HuH-7 (cell line): Measurements from ENCODE around the gene ITPR3.

Source experiments
- DNase-seq: peaks from one replicate; pipeline ENCODE4 v3.0.0; 2011; ENCODE audit warnings: low spot score

The ITPR3 gene

DNA sequence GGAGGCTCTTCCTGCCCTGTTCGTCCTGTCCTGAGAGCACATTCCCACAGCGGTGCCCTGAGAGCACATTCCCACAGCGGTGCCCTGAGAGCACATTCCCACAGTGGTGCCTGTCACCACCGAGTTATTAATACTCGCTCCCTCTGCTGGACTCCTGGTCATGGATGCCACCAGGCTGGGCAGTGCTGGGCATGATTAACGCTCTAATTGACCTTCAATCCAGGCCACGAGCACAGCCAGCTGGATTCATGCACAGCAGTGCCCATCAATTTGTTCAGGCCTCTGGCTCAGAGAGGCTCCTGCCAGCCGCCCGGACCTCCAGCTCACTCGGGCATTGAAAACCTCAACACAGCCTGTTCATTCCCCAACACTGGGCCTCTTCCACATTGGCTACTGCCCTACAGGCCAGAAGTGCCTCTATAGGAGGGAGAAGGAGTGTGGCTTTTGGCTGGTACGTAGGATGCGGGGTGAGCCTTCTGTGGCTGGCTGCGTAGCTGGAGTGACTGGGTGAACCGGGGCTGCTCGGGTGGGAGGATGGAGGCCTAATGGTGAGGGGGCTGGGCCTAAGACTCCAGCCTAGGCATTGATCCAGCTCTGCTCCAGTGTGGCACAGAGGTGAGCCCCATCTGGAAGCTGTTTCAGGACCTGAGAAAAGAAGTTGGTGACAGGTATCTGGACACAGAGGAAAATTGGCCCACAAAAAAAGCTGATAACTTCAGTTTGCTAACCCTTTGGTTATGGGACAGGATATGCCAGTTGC, 116.3 kb downstream of the ITPR3 start:
- DNase-seq: no peak

DNA sequence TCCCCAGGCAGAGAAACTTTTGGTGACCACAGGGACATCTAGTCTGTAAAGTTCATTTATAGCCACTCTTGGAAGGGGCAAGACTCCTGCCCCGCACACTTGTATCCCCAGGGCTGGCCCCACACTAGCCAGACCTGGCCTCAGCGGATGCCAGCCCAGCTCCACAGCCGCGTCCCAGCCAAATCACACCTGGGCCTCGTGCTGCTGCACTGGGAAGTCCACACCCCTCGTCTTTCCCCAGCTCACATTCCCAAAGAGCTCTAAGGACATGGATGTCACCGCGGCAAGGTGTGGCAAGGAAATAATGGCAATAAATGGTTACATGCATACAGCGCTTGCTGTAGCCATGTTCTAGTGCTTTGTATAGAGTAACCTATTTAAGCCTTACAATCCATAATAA, 117.0 kb downstream of the ITPR3 start:
- no peak for DNase-seq

DNA sequence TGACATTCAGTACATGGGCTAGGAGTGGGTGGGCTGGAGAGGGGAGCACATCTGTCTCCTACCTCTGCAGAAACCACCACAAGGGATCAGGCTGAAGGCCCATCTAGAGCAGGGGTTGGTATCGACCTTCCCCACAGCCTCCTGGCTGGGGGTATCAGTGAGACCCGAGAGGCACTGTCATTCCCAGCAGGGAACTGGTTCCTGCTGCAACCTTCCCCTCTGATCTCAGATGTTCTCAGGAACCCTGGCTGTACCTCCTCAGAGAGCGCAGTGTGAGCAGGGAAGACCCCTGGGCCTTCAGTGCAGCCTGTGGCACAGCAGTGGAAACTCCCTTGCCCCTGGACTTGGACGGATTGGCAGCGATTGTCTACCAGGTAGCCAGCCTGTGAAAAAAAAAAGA, 117.8 kb downstream of the ITPR3 start:
- no peak for DNase-seq

DNA sequence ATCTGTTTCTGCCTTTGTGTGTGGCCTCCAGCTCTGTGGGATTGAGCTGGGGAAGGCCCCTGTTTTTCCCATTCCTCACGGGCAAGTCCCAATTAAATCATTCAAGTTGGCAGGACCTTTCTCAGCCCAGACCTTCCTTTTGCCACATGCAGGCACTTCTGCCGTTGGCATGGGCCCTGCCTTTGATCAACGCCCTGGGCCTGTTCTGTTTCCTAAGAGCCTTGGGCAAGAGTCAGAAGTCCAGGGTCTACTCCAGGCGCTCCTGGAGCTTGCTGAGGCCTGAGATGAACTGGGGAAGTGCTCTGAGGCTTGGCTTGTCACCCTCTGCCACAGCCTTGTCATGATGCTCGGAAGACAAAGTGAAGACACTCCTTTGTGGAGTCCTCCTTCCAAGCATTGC, 118.4 kb downstream of the ITPR3 start:
- DNase-seq: no peak

DNA sequence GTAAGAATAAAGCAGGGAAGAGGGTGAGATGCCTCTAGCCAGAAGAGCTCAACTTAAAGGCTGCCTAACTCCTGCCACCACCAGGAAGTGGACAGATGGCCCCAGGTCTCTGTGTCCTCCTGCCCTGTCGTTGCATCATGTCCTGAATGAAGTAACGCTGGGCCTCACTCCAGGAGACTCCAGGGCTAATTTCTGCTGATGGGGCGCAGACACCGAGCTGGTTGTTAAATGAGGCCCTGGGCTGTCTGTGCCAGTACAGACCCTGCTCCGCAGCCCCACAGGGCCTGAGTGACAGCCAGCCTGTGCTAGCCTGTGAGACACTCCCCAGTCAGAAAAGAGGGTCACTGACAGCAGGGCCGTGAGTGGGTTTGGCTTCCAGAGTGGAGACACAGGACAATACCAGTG, 119.1 kb downstream of the ITPR3 start:
- peak; percentile 46 for DNase-seq

DNA sequence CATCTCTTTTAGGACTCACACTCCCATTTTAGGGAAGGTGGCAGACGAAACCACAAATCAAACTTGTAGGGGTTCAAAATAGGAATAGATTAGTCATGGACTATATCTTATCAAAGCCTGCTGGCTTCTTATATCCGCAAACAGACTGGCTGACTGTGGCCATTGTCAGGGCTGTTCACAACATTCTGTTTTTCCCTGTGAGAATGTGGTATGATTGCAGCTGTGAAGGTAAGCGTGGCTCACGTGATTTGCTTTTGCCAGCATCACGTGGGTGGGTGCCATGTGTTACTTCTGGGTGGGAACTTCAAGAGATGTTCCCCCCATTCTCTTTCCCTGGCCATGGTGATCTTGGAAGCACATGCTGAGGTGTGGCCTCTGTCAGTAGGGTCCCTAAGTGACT, 119.7 kb downstream of the ITPR3 start:
- no peak for DNase-seq

DNA sequence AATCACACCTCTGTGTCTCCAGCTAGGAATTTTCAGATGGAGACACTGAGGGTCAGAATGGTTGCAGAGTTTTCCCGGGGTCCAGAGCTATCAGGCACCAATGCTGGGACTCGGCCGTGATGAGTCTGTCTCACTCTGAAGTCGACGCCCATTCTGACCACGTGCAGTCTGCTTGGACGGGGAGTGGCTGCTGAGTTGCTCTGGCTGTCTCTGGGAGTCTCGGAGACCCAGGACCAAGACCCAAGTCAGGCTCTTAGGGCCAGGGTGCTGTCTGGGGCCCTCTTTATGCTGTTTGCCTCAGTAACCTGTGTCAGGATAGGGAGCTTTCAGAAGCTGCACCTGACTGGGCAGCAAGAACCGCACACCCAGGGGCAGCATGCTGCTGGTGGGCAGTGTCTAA, 121.0 kb downstream of the ITPR3 start:
- no peak for DNase-seq

DNA sequence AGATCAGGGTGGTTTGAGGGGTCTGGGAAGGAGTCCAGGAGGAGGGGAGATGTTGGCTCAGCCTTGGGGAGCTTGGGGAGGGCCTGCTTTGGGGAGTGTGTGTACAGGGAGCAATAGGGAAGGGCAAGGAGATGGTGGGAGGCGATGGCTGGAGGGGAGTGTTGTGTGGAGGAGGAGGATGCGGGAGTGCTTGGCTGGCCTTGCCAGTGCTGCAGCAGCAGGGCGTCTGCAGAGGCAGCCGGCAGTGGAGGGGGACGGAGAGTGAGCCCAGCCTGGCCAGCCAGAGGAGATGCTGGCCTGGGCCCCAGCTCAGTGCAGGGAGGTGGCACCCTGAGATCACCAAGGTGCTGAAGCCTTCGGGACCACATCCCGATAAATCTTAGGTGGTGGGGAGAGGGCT, 121.7 kb downstream of the ITPR3 start:
- DNase-seq: no peak

DNA sequence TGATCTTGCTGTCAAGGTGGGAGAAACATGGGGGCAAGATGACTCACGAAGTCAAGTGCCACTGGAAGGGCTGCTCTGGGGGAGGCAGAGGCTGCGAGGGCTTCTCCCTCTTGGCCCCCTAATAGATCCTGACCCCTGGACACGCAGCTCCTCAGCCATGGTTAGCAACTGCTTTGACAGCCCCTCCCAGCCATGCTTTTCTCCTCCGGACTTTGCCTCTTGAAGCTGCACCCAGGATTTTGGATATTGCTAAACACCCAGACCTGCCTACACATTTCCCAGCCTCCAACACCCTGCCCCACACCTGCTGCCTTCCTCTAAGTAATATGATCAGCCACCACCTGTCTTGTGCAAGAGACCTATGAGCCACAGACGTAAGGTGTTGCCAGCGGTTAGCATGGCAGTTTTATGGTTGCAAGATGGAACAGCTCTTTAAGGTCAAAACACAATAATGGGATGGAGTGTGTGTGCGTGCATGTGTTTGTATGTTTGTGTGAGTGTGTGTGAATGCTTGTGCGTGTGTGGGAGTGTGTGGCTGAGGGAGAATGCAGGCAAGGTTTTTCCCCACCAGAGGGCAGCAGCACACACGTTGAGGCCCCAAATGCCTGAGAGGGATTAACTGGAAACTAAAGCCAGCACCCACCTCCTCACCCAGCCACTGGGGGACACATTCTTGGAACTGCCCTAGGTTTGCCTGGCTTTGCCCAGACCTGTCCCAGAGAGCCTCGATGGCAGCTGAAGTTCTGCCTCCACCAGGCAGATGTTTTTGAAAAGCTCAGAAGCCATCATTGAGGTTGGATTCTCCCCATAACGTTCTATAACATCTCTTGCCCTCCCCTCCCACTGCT, 123.1 kb downstream of the ITPR3 start:
- peak; percentile 88 for DNase-seq

DNA sequence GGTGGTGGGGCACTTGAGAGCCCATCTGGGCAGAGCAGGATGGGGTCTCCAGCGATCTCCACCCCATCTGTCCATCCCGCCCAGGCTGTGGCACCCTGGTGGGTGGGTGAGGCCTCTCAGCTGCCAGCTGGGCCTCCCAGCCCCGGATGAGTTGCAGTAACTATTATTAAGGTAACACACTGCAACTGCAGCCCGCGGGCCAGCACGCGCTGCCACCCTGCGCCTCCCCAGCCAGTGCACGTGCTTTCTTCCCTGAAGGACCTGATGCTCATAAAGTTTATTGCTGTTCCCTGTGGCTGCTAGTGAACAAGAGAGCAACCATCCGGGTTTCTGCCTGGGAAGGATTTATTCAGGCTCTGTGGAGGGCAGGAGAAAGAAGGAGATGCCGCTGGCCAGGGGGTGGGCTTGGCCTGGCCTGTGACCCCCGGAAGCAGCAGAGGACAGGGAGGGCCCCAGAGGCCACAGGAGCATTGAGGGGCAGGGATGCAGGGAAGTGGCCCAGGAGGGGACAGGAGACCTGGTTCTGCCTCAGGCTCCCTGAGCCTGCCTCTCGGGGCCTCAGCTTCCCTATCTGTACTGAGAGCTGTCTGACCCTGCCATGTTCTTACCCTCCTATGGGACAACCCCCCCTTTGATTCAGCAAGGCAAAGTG, 123.9 kb downstream of the ITPR3 start:
- no peak for DNase-seq

DNA sequence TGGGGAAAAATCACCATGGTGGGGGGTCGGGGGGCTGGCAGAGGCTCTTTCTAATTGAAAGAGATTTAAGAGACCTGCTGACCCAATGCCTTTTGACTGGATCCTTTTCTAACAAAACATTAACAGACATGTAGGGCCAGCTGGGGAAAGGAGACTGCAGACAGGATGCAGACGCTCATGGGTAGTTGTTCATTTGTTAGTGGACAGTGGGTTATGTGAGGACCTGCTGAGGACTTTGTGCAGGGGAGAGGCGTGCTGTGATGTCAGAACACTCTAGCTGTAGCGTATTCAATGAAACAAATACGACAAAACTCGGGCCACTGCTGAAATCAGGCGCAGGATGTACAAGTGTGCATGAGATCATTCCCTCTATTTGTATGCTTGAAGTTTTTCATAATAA, 124.4 kb downstream of the ITPR3 start:
- DNase-seq: no peak
